NCI-H1436 (cell line): Measurements from ENCODE around the gene SEPHS1.
A peak's percentile ranks its signal among the peaks of the same experiment; 100 is the strongest.
"Not testable (repeated sequence)": the region's sequence is repeated elsewhere in the genome, so short reads cannot be mapped to it uniquely, and the experiment has no call there.

ENCODE experiments used
- DNase-seq: peaks from one replicate; lab custom pipeline; 2025; lab: John Stamatoyannopoulos, UW

The SEPHS1 gene

GRCh38 chr10:13348216-13349017, at the start of gene SEPHS1:
TSS of gene SEPHS1 (minus strand) at chr10:13348293. CDS start at chr10:13344950, 3,343 bp downstream.
- peak; percentile 79 for DNase-seq

- DNase-seq = no peak
Observed at GRCh38 chr10:13397052-13397451, 49.0 kb upstream of the SEPHS1 start.

GRCh38 chr10:13396369-13396768, 48.3 kb upstream of the SEPHS1 start:
- DNase-seq = no peak

- DNase-seq = no peak
Observed at GRCh38 chr10:13395540-13395939, 47.4 kb upstream of the SEPHS1 start.

GRCh38 chr10:13393640-13394039, 45.5 kb upstream of the SEPHS1 start:
- DNase-seq = no peak

GRCh38 chr10:13392701-13393100, 44.6 kb upstream of the SEPHS1 start:
- no peak for DNase-seq

GRCh38 chr10:13390604-13391522, 42.8 kb upstream of the SEPHS1 start:
- DNase-seq = no peak

- no peak for DNase-seq
Observed at GRCh38 chr10:13388478-13389230, 40.6 kb upstream of the SEPHS1 start.

GRCh38 chr10:13386021-13386420, 37.9 kb upstream of the SEPHS1 start:
- DNase-seq = no peak

GRCh38 chr10:13383399-13383761, 35.3 kb upstream of the SEPHS1 start:
- DNase-seq = no peak

GRCh38 chr10:13382703-13383398, 34.8 kb upstream of the SEPHS1 start:
- no peak for DNase-seq

GRCh38 chr10:13379061-13379460, 31.0 kb upstream of the SEPHS1 start:
- not testable (repeated sequence) for DNase-seq

- no peak for DNase-seq
Observed at GRCh38 chr10:13376746-13377145, 28.7 kb upstream of the SEPHS1 start.

GRCh38 chr10:13376297-13376696, 28.2 kb upstream of the SEPHS1 start:
- no peak for DNase-seq

- DNase-seq = no peak
Observed at GRCh38 chr10:13375791-13376190, 27.7 kb upstream of the SEPHS1 start.

GRCh38 chr10:13373644-13374043, 25.6 kb upstream of the SEPHS1 start:
- DNase-seq = no peak

GRCh38 chr10:13372524-13372923, 24.4 kb upstream of the SEPHS1 start:
- DNase-seq = no peak

- DNase-seq = peak; percentile 69
Observed at GRCh38 chr10:13371897-13372470, 23.9 kb upstream of the SEPHS1 start.

GRCh38 chr10:13366891-13367290, 18.8 kb upstream of the SEPHS1 start:
- DNase-seq = no peak

GRCh38 chr10:13365831-13366230, 17.7 kb upstream of the SEPHS1 start:
- DNase-seq = no peak

- DNase-seq = no peak
Observed at GRCh38 chr10:13365243-13365642, 17.1 kb upstream of the SEPHS1 start.
